ENCODE data around the gene OSBPL6. TPM values are rescaled to one million over a fixed set of nuclear protein-coding genes. Genes with fewer than 3 reads are reported as not detected.

The OSBPL6 gene
- total and polyA plus RNA-seq, 2 of the 13 experiments (the other 11 are each of a cell fraction or from before 2014, with no cell fraction given) = 0.03 to 0.11 TPM

GRCh38 chr2:178414266-178415247, 220.2 kb downstream of the OSBPL6 start (continued):
- TF ChIP-seq UBTF (CRISPR knock-in tag; IDR thresholded peaks at IDR 0.05) = 0 out of 2 replicates have a peak, but pooled peaks have one; percentile 34
- peak; percentile 73; the same call in 1 of the 2 replicates for TF ChIP-seq MIER2 (CRISPR knock-in tag; IDR thresholded peaks at IDR 0.05)
- no peak for TF ChIP-seq TCF7L2 (IDR thresholded peaks at IDR 0.05; ENCODE audit: low read depth, low read length)
- no peak for TF ChIP-seq JARID2 (CRISPR knock-in tag; IDR thresholded peaks at IDR 0.05; ENCODE audit: insufficient replicate concordance)
- no peak for TF ChIP-seq HMGA1 (CRISPR knock-in tag; conservative IDR thresholded peaks at IDR 0.05)
- no peak for TF ChIP-seq FOSL1 (CRISPR knock-in tag; IDR thresholded peaks at IDR 0.05; ENCODE audit: borderline replicate concordance)
- TF ChIP-seq, protein P1, sequence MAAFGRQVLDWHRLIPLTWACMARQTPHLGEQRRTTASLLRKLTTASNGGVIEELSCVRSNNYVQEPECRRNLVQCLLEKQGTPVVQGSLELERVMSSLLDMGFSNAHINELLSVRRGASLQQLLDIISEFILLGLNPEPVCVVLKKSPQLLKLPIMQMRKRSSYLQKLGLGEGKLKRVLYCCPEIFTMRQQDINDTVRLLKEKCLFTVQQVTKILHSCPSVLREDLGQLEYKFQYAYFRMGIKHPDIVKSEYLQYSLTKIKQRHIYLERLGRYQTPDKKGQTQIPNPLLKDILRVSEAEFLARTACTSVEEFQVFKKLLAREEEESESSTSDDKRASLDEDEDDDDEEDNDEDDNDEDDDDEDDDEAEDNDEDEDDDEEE (CRISPR knock-in tag; IDR thresholded peaks at IDR 0.05) = no peak
- peak; percentile 49; the same call in 1 of the 2 replicates for TF ChIP-seq FOXK1 (CRISPR knock-in tag; IDR thresholded peaks at IDR 0.05; ENCODE audit: borderline replicate concordance, low read depth)
- TF ChIP-seq SIN3A (IDR thresholded peaks at IDR 0.05; ENCODE audit: borderline replicate concordance, low read depth, low read length) = peak; percentile 70; the same call in 1 of the 2 replicates
- peak; percentile 71 for TF ChIP-seq ZNF501 (CRISPR knock-in tag; IDR thresholded peaks at IDR 0.05)
- no peak for TF ChIP-seq MATR3 (CRISPR knock-in tag; IDR thresholded peaks at IDR 0.05)
- TF ChIP-seq SIN3B (IDR thresholded peaks at IDR 0.05; ENCODE audit: low read length) = no peak
- TF ChIP-seq ZNF12 (CRISPR knock-in tag; IDR thresholded peaks at IDR 0.05) = 0 out of 2 replicates have a peak, but pooled peaks have one; percentile 12
- TF ChIP-seq, protein P2, sequence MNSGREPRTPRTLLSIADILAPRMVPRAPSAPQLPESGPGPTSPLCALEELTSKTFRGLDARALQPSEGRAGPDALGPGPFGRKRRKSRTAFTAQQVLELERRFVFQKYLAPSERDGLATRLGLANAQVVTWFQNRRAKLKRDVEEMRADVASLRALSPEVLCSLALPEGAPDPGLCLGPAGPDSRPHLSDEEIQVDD (CRISPR knock-in tag; IDR thresholded peaks at IDR 0.05; ENCODE audit: borderline replicate concordance) = no peak
- peak; percentile 65; the same call in 1 of the 2 replicates for TF ChIP-seq HMGXB3 (CRISPR knock-in tag; IDR thresholded peaks at IDR 0.05; ENCODE audit: borderline replicate concordance)
- TF ChIP-seq KMT2B (CRISPR knock-in tag; IDR thresholded peaks at IDR 0.05) = peak; percentile 54; the same call in 1 of the 2 replicates
- TF ChIP-seq ZNF782 (CRISPR knock-in tag; IDR thresholded peaks at IDR 0.05; ENCODE audit: borderline replicate concordance) = no peak
- TF ChIP-seq HNF4G (IDR thresholded peaks at IDR 0.05; ENCODE audit: borderline replicate concordance, low read depth, low read length) = no peak
- TF ChIP-seq HNF4G (CRISPR knock-in tag; IDR thresholded peaks at IDR 0.05; ENCODE audit: borderline replicate concordance, low read depth) = no peak
- TF ChIP-seq ZNF232 (CRISPR knock-in tag; IDR thresholded peaks at IDR 0.05; ENCODE audit: borderline replicate concordance) = no peak; the same call in 1 of the 2 replicates
- TF ChIP-seq CC2D1A (CRISPR knock-in tag; IDR thresholded peaks at IDR 0.05) = no peak
